GM12872 (cell line): Measurements from ENCODE around the gene NT5DC1.

Source experiments
- CTCF ChIP-seq: IDR thresholded peaks from 3 replicates; pipeline ENCODE4 v1.5.1; 2011; ENCODE audit warnings: low read depth, mild to moderate bottlenecking, low read length, moderate library complexity; ENCODE audit not compliant: insufficient read depth

The NT5DC1 gene

GRCh38 chr6:116221911-116222310 is 121.3 kb downstream of the NT5DC1 start:
- TF ChIP-seq CTCF = no peak

- TF ChIP-seq CTCF = no peak
Observed at GRCh38 chr6:116223355-116223754, 122.7 kb downstream of the NT5DC1 start.

GRCh38 chr6:116229287-116229913 is 128.7 kb downstream of the NT5DC1 start:
- no peak for TF ChIP-seq CTCF

GRCh38 chr6:116234689-116235088 is 134.0 kb downstream of the NT5DC1 start:
- TF ChIP-seq CTCF = no peak

GRCh38 chr6:116238083-116238482 is 137.4 kb downstream of the NT5DC1 start:
- no peak for TF ChIP-seq CTCF

GRCh38 chr6:116239256-116239655 is 138.6 kb downstream of the NT5DC1 start:
- TF ChIP-seq CTCF = no peak

GRCh38 chr6:116239856-116240255 is 139.2 kb downstream of the NT5DC1 start:
- TF ChIP-seq CTCF = no peak
